IgD-negative memory B cell (primary cell): ENCODE data around the gene SGO1. TPM values are rescaled to one million over a fixed set of nuclear protein-coding genes. Genes with fewer than 3 reads are reported as not detected.
"Not testable (repeated sequence)": the region's sequence is repeated elsewhere in the genome, so short reads cannot be mapped to it uniquely, and the experiment has no call there.

Experiments used
- H3K27ac Mint-ChIP-seq, 3 donors: one replicate each; pipeline ENCODE4 v1.8.0; 2020 to 2022; ENCODE audit warnings: mild to moderate bottlenecking in 3 of 3, mixed read lengths in 3 of 3, moderate library complexity in 1 of 3
- H3K27me3 Mint-ChIP-seq: one replicate; pipeline ENCODE4 v1.8.0; 2021; ENCODE audit warnings: mixed read lengths
- H3K36me3 Mint-ChIP-seq: one replicate; pipeline ENCODE4 v1.8.0; 2020; ENCODE audit warnings: mild to moderate bottlenecking, mixed read lengths
- H3K4me1 Mint-ChIP-seq, 3 donors: one replicate each; pipeline ENCODE4 v1.8.0; 2020 to 2022; ENCODE audit warnings: mixed read lengths in 3 of 3, mild to moderate bottlenecking in 1 of 3
- H3K4me3 Mint-ChIP-seq, 4 donors: one replicate each; pipeline ENCODE4 v1.8.0; 2020 to 2022; ENCODE audit warnings: mild to moderate bottlenecking in 4 of 4, mixed read lengths in 4 of 4, moderate library complexity in 3 of 4
- H3K9me3 Mint-ChIP-seq, 3 donors: one replicate each; pipeline ENCODE4 v1.8.0; 2020 to 2021; ENCODE audit warnings: mixed read lengths in 3 of 3, mild to moderate bottlenecking in 1 of 3
- polyA plus RNA-seq: library from polyadenylated mRNA; unstranded; fragments of 300-500 nt; fragmentation: Illumina TruSeq; gene quantifications from one replicate; pipeline ENCODE4 v1.2.3, GENCODE V29; 2021

SGO1 gene
- 8.3 TPM for polyA plus RNA-seq

GRCh38 chr3:20185679-20186599 is at the start of gene SGO1:
SGO1 (minus strand) TSS chr3:20186206; CDS start chr3:20184027, 2,179 bp downstream.
- Mint-ChIP-seq H3K36me3 (peaks cover 5% of the 10 kb centered on the region), H3K27me3 (no peaks in the 10 kb centered on the region), H3K4me3 (no peak within 1 kb of the TSS), H3K4me1 (peaks cover 0 to 6% (median 5%) of the 10 kb centered on the region in 3 donors), H3K9me3 (no peaks in the 10 kb centered on the region), H3K27ac (no peak within 1 kb of the TSS)

GRCh38 chr3:20235796-20236195 is 49.8 kb upstream of the SGO1 start:
- H3K36me3 Mint-ChIP-seq, result peaks cover 2% of the 10 kb centered on the region
- no peaks in the 10 kb centered on the region for H3K27me3 Mint-ChIP-seq
- H3K4me3 Mint-ChIP-seq, result peak overlapping the region in 3 of 4 donors; percentile 48 to 78 (median 60)
- no peaks in the 10 kb centered on the region for H3K9me3 Mint-ChIP-seq
- no peak overlapping the region for H3K27ac Mint-ChIP-seq
- H3K4me1 Mint-ChIP-seq, result no peaks in the 10 kb centered on the region

GRCh38 chr3:20232906-20233780 is 47.1 kb upstream of the SGO1 start:
- Mint-ChIP-seq H3K27me3 (no peaks in the 10 kb centered on the region), H3K4me1 (no peaks in the 10 kb centered on the region), H3K4me3 (no peak overlapping the region), H3K36me3 (peaks cover 2% of the 10 kb centered on the region), H3K27ac (no peak overlapping the region), H3K9me3 (no peaks in the 10 kb centered on the region)

GRCh38 chr3:20230954-20231353 is 44.9 kb upstream of the SGO1 start:
- no peaks in the 10 kb centered on the region for H3K4me1 Mint-ChIP-seq
- H3K9me3 Mint-ChIP-seq, result no peaks in the 10 kb centered on the region
- H3K4me3 Mint-ChIP-seq, result no peak overlapping the region
- peaks cover 3% of the 10 kb centered on the region for H3K36me3 Mint-ChIP-seq
- no peak overlapping the region for H3K27ac Mint-ChIP-seq
- H3K27me3 Mint-ChIP-seq, result no peaks in the 10 kb centered on the region

GRCh38 chr3:20225769-20226168 is 39.8 kb upstream of the SGO1 start:
- no peaks in the 10 kb centered on the region for H3K27me3 Mint-ChIP-seq
- no peak overlapping the region for H3K27ac Mint-ChIP-seq
- H3K4me3 Mint-ChIP-seq, result no peak overlapping the region
- H3K4me1 Mint-ChIP-seq, result no peaks in the 10 kb centered on the region
- no peaks in the 10 kb centered on the region for H3K9me3 Mint-ChIP-seq
- H3K36me3 Mint-ChIP-seq, result peaks cover 4% of the 10 kb centered on the region

GRCh38 chr3:20222274-20222673 is 36.3 kb upstream of the SGO1 start:
- no peak overlapping the region for H3K4me3 Mint-ChIP-seq
- peaks cover 4% of the 10 kb centered on the region for H3K36me3 Mint-ChIP-seq
- H3K27ac Mint-ChIP-seq, result no peak overlapping the region
- no peaks in the 10 kb centered on the region for H3K4me1 Mint-ChIP-seq
- H3K9me3 Mint-ChIP-seq, result no peaks in the 10 kb centered on the region
- H3K27me3 Mint-ChIP-seq, result no peaks in the 10 kb centered on the region

- Mint-ChIP-seq H3K9me3 (no peaks in the 10 kb centered on the region), H3K4me3 (no peak overlapping the region), H3K27ac (no peak overlapping the region), H3K27me3 (peaks cover 2% of the 10 kb centered on the region), H3K36me3 (peaks cover 4% of the 10 kb centered on the region), H3K4me1 (peaks cover 0 to 2% (median 0%) of the 10 kb centered on the region in 3 donors)
These were observed 32.2 kb upstream of the SGO1 start for GRCh38 chr3:20218215-20218614.

GRCh38 chr3:20215636-20216035 is 29.6 kb upstream of the SGO1 start:
- Mint-ChIP-seq H3K4me1 (peaks cover 0 to 2% (median 0%) of the 10 kb centered on the region in 3 donors), H3K4me3 (no peak overlapping the region), H3K9me3 (no peaks in the 10 kb centered on the region), H3K27me3 (peaks cover 2% of the 10 kb centered on the region), H3K36me3 (peaks cover 2% of the 10 kb centered on the region), H3K27ac (no peak overlapping the region)

GRCh38 chr3:20213491-20213890 is 27.5 kb upstream of the SGO1 start:
- H3K9me3 Mint-ChIP-seq, H3K27ac Mint-ChIP-seq, H3K4me3 Mint-ChIP-seq, H3K36me3 Mint-ChIP-seq, H3K4me1 Mint-ChIP-seq, H3K27me3 Mint-ChIP-seq: not testable (repeated sequence)

GRCh38 chr3:20207945-20208344 is 21.9 kb upstream of the SGO1 start:
- H3K36me3 Mint-ChIP-seq, H3K4me3 Mint-ChIP-seq, H3K27ac Mint-ChIP-seq, H3K27me3 Mint-ChIP-seq, H3K4me1 Mint-ChIP-seq: not testable (repeated sequence)
- peaks cover 6 to 11% (median 9%) of the 10 kb centered on the region in 3 donors for H3K9me3 Mint-ChIP-seq

GRCh38 chr3:20205898-20206297 is 19.9 kb upstream of the SGO1 start:
- H3K4me1 Mint-ChIP-seq, H3K27me3 Mint-ChIP-seq, H3K36me3 Mint-ChIP-seq, H3K4me3 Mint-ChIP-seq, H3K27ac Mint-ChIP-seq: not testable (repeated sequence)
- peaks cover 6 to 11% (median 9%) of the 10 kb centered on the region in 3 donors for H3K9me3 Mint-ChIP-seq

GRCh38 chr3:20201143-20201542 is 15.1 kb upstream of the SGO1 start:
- H3K4me1 Mint-ChIP-seq, result peaks cover 0 to 10% (median 2%) of the 10 kb centered on the region in 3 donors
- peaks cover 1% of the 10 kb centered on the region for H3K27me3 Mint-ChIP-seq
- peaks cover 5% of the 10 kb centered on the region for H3K36me3 Mint-ChIP-seq
- no peak overlapping the region for H3K27ac Mint-ChIP-seq
- H3K9me3 Mint-ChIP-seq, result peaks cover 0 to 5% (median 3%) of the 10 kb centered on the region in 3 donors
- no peak overlapping the region for H3K4me3 Mint-ChIP-seq

GRCh38 chr3:20197775-20198174 is 11.8 kb upstream of the SGO1 start:
- no peaks in the 10 kb centered on the region for H3K9me3 Mint-ChIP-seq
- H3K4me3 Mint-ChIP-seq, result no peak overlapping the region
- peaks cover 0 to 8% (median 2%) of the 10 kb centered on the region in 3 donors for H3K4me1 Mint-ChIP-seq
- no peak overlapping the region for H3K27ac Mint-ChIP-seq
- peaks cover 4% of the 10 kb centered on the region for H3K36me3 Mint-ChIP-seq
- peaks cover 1% of the 10 kb centered on the region for H3K27me3 Mint-ChIP-seq

GRCh38 chr3:20194793-20195460 is 8.9 kb upstream of the SGO1 start:
- H3K36me3 Mint-ChIP-seq, result peaks cover 4% of the 10 kb centered on the region
- no peak overlapping the region for H3K4me3 Mint-ChIP-seq
- H3K27me3 Mint-ChIP-seq, result no peaks in the 10 kb centered on the region
- no peaks in the 10 kb centered on the region for H3K9me3 Mint-ChIP-seq
- H3K4me1 Mint-ChIP-seq, result peaks cover 0 to 2% (median 2%) of the 10 kb centered on the region in 3 donors
- H3K27ac Mint-ChIP-seq, result no peak overlapping the region

GRCh38 chr3:20190991-20191390 is 5.0 kb upstream of the SGO1 start:
- Mint-ChIP-seq H3K27me3 (no peaks in the 10 kb centered on the region), H3K27ac (no peak overlapping the region), H3K36me3 (peaks cover 4% of the 10 kb centered on the region), H3K4me1 (peaks cover 0 to 2% (median 0%) of the 10 kb centered on the region in 3 donors), H3K4me3 (no peak overlapping the region), H3K9me3 (no peaks in the 10 kb centered on the region)
